GM12878 (cell line): ENCODE results near the gene MYOCOS. TPM values are rescaled to one million over a fixed set of nuclear protein-coding genes. Genes with fewer than 3 reads are reported as not detected.

ENCODE experiments used
- ATAC-seq: fragments of 200-7000 bp; cut with Tn5 transposase; 3 replicates; pipeline ENCODE4 v1.9.1; 2020; ENCODE audit warnings: mild to moderate bottlenecking, moderate library complexity
- BruUV-seq: library from RNA; stranded (reverse); fragments of 400-500 nt; replicated peaks from 2 replicates; lab custom pipeline; 2021; lab: Mats Ljungman, UMichigan
- CTCF ChIA-PET: fragments of 300-600 bp; sonication (Branson Sonifier 250); formaldehyde crosslinking; extraction: SDS; loops from one replicate; lab custom pipeline; 2021; ENCODE audit warnings: inconsistent platforms; lab: Yijun Ruan, JAX
- POLR2A ChIA-PET: fragments of 350-600 bp; formaldehyde crosslinking; extraction: SDS; loops from one replicate; lab custom pipeline; 2021; ENCODE audit warnings: inconsistent platforms; lab: Charles Lee
- RAD21 ChIA-PET: fragments of 300-600 bp; sonication (Branson Sonifier 250); formaldehyde crosslinking; loops from one replicate; lab custom pipeline; 2023; ENCODE audit warnings: antibody characterized with exemption; ENCODE audit not compliant: unreplicated experiment; lab: Charles Lee
- SMC1A ChIA-PET: fragments of 300-600 bp; sonication (Branson Sonifier 250); formaldehyde crosslinking; loops from one replicate; lab custom pipeline; 2023; ENCODE audit not compliant: unreplicated experiment, uncharacterized antibody; lab: Charles Lee
- DNase-seq: peaks from one replicate; pipeline ENCODE4 v3.0.0-alpha.2; 2011; ENCODE audit warnings: low read depth, low spot score
- FAIRE-seq: peaks from 3 replicates; lab custom pipeline; 2011; peaks lifted over from hg19 to GRCh38; lab: Jason Lieb, UNC
- H2AFZ ChIP-seq: 2 replicates; pipeline ENCODE4 v1.6.0; 2011; ENCODE audit warnings: low read depth, low read length, control low read depth; ENCODE audit not compliant: control insufficient read depth
- H3K27ac ChIP-seq: 2 replicates; pipeline ENCODE4 v1.5.1; 2011; ENCODE audit warnings: control low read depth; ENCODE audit not compliant: control insufficient read depth, insufficient read depth
- H3K27me3 ChIP-seq, 2 experiments: replicated peaks in 1 of 2; 2 replicates each; pipeline versions ENCODE4 v1.6.0 to v1.6.1; 2011; ENCODE audit warnings: low read length in 1 of 2; ENCODE audit not compliant: control insufficient read depth in 2 of 2, insufficient read depth in 2 of 2
- H3K36me3 ChIP-seq, 2 experiments: 2 replicates each; pipeline ENCODE4 v1.5.1; 2011; ENCODE audit warnings: low read length in 1 of 2; ENCODE audit not compliant: control insufficient read depth in 2 of 2, insufficient read depth in 2 of 2
- H3K4me1 ChIP-seq: 2 replicates; pipeline ENCODE4 v1.6.1; 2011; ENCODE audit warnings: mild to moderate bottlenecking, low read length, moderate library complexity, mixed read lengths; ENCODE audit not compliant: control insufficient read depth, insufficient read depth
- H3K4me2 ChIP-seq: 2 replicates; pipeline ENCODE4 v1.6.0; 2011; ENCODE audit warnings: control low read depth; ENCODE audit not compliant: control insufficient read depth, insufficient read depth
- H3K4me3 ChIP-seq: fragments of 200-600 bp; sonication (generic); 2 replicates; pipeline ENCODE4 v1.5.1; 2016
- H3K79me2 ChIP-seq: 2 replicates; pipeline ENCODE4 v1.6.0; 2011; ENCODE audit warnings: low read length; ENCODE audit not compliant: control insufficient read depth, insufficient read depth
- H3K9ac ChIP-seq: 2 replicates; pipeline ENCODE4 v1.8.0; 2011; ENCODE audit warnings: low read length, control low read depth, mixed read lengths; ENCODE audit not compliant: control insufficient read depth, insufficient read depth
- H3K9me3 ChIP-seq: replicated peaks from 3 replicates; pipeline ENCODE4 v1.5.1; 2011; ENCODE audit warnings: mild to moderate bottlenecking, low read length; ENCODE audit not compliant: control insufficient read depth, insufficient read depth
- H4K20me1 ChIP-seq: 2 replicates; pipeline ENCODE4 v1.6.0; 2011; ENCODE audit not compliant: control insufficient read depth, insufficient read depth
- ATF7 ChIP-seq: fragments of 450-650 bp; IDR thresholded peaks from 2 replicates; pipeline ENCODE4 v1.6.1; 2016; ENCODE audit warnings: low read depth, mild to moderate bottlenecking
- BHLHE40 ChIP-seq, 2 experiments: fragments of 450-650 bp in 1 of 2; IDR thresholded peaks; 2 replicates each; pipeline ENCODE4 v1.6.1; 2011 to 2017; ENCODE audit warnings: low read depth in 2 of 2, borderline replicate concordance in 1 of 2, improper control_type of control experiment in 1 of 2, low read length in 1 of 2, mild to moderate bottlenecking in 1 of 2
- CREB1 ChIP-seq: IDR thresholded peaks from 2 replicates; pipeline ENCODE4 v1.6.1; 2012; ENCODE audit warnings: low read depth, mild to moderate bottlenecking, inconsistent platforms
- DPF2 ChIP-seq: fragments of 450-650 bp; IDR thresholded peaks from 2 replicates; pipeline ENCODE4 v1.6.1; 2017; ENCODE audit warnings: mild to moderate bottlenecking
- E2F8 ChIP-seq: fragments of 450-650 bp; IDR thresholded peaks from 2 replicates; pipeline ENCODE4 v1.6.1; 2018; ENCODE audit warnings: mild to moderate bottlenecking, low read depth, moderate library complexity; ENCODE audit not compliant: partially characterized antibody
- HDAC6 ChIP-seq: fragments of 200-600 bp; sonication (generic); IDR thresholded peaks from one replicate; pipeline ENCODE4 v1.8.0; 2017; ENCODE audit warnings: antibody characterized with exemption; ENCODE audit not compliant: unreplicated experiment
- KDM1A ChIP-seq: fragments of 200-600 bp; sonication (generic); IDR thresholded peaks from 2 replicates; pipeline ENCODE4 v1.6.1; 2016; ENCODE audit warnings: borderline replicate concordance
- MEF2A ChIP-seq: IDR thresholded peaks from 2 replicates; pipeline ENCODE4 v1.6.1; 2011; ENCODE audit warnings: low read depth, mild to moderate bottlenecking, low read length, moderate library complexity; ENCODE audit not compliant: insufficient read depth
- NFXL1 ChIP-seq: fragments of 450-650 bp; IDR thresholded peaks from 2 replicates; pipeline ENCODE4 v1.6.1; 2017; ENCODE audit warnings: antibody characterized with exemption, mild to moderate bottlenecking, borderline replicate concordance
- NR2C2 ChIP-seq: IDR thresholded peaks from 2 replicates; pipeline ENCODE4 v1.6.1; 2011; ENCODE audit warnings: borderline replicate concordance, low read depth; ENCODE audit not compliant: control insufficient read depth, insufficient read length
- NR2F1 ChIP-seq: fragments of 450-650 bp; conservative IDR thresholded peaks from 2 replicates; pipeline ENCODE4 v1.6.1; 2017; ENCODE audit warnings: mild to moderate bottlenecking
- POLR2AphosphoS2 ChIP-seq: IDR thresholded peaks from 2 replicates; pipeline ENCODE4 v1.6.1; 2011; ENCODE audit warnings: low read depth, mild to moderate bottlenecking, low read length, improper control_type of control experiment, moderate library complexity
- RAD51 ChIP-seq: fragments of 450-650 bp; IDR thresholded peaks from 2 replicates; pipeline ENCODE4 v1.6.1; 2016; ENCODE audit warnings: moderate library complexity, mild to moderate bottlenecking, inconsistent platforms
- SP1 ChIP-seq: IDR thresholded peaks from one replicate; pipeline ENCODE4 v1.6.1; 2011; ENCODE audit warnings: low read depth, low read length
- SPI1 ChIP-seq: IDR thresholded peaks from 2 replicates; pipeline ENCODE4 v1.6.1; 2011; ENCODE audit warnings: low read depth, mild to moderate bottlenecking, low read length, moderate library complexity, borderline replicate concordance; ENCODE audit not compliant: insufficient read depth
- SRF ChIP-seq, 2 experiments: IDR thresholded peaks; 2 replicates each; pipeline ENCODE4 v1.6.1; 2011; ENCODE audit warnings: low read depth in 2 of 2, low read length in 2 of 2, mild to moderate bottlenecking in 1 of 2, moderate library complexity in 1 of 2
- TBL1XR1 ChIP-seq: IDR thresholded peaks from 2 replicates; pipeline ENCODE4 v1.6.1; 2012; ENCODE audit warnings: low read depth, low read length, improper control_type of control experiment
- TCF7 ChIP-seq: IDR thresholded peaks from 2 replicates; pipeline ENCODE4 v1.6.1; 2014; ENCODE audit warnings: antibody characterized with exemption, borderline replicate concordance
- WGBS: methylation state at CpG from one replicate; pipeline ENCODE4 v1.1.6; 2016; ENCODE audit warnings: low lambda C conversion rate; ENCODE audit not compliant: insufficient replicate concordance, insufficient coverage; ENCODE audit errors: missing lambda C conversion rate; 5-methylcytosine and 5-hydroxymethylcytosine counted together
- in situ Hi-C: fragments of 300-500 bp; cut with MboI; formaldehyde crosslinking; loops from 9 replicates; pipeline ENCODE4 v1.14.3; 2018; ENCODE audit warnings: mixed read lengths
- intact Hi-C: fragments of 100-400 bp; cut with micrococcal nuclease; formaldehyde crosslinking; loops from one replicate; pipeline ENCODE4 v1.14.2; 2022; ENCODE audit not compliant: unreplicated experiment
- polyA plus RNA-seq, 11 experiments: library from polyadenylated mRNA; depleted of rRNA in 4 of 11; unstranded in 6 of 11; stranded (reverse) in 5 of 11; fragments of >200 nt; fragmentation: Nextera tagmentation in 4 of 11; fragmentation: Illumina TruSeq in 1 of 11; extraction: Ambion mirVana in 4 of 11; extraction: Trizol in 1 of 11; gene quantifications; 1 replicate in 1 of 11; 2 replicates in 10 of 11; pipeline versions ENCODE4 v1.2.1 to v1.2.3, GENCODE V29; 2011 to 2016; ENCODE audit warnings: inconsistent platforms in 2 of 11, missing spikeins in 2 of 11, low read depth in 1 of 11
- total RNA-seq, 4 experiments: library from RNA; depleted of rRNA in 3 of 4; stranded (reverse); fragments of >200 nt in 3 of 4; fragmentation: Illumina TruSeq in 1 of 4; extraction: Trizol in 1 of 4; gene quantifications; 2 replicates each; pipeline versions ENCODE4 v1.2.1 to v1.2.3, GENCODE V29; 2013 to 2021
- TF ChIP-seq, protein P1 (sequence below): IDR thresholded peaks from 2 replicates; pipeline ENCODE4 v1.6.1; 2012; ENCODE audit warnings: low read depth, low read length, improper control_type of control experiment
- TF ChIP-seq, protein P2 (sequence below): fragments of 450-650 bp; IDR thresholded peaks from 2 replicates; pipeline ENCODE4 v1.6.1; 2017; ENCODE audit warnings: low read depth, mild to moderate bottlenecking, moderate library complexity

The MYOCOS gene
- total and polyA plus RNA-seq, 10 of the 15 experiments (the other 5 are each of a cell fraction or from before 2014, with no cell fraction given): 0.12 to 0.24 (median 0.16) TPM; not detected in 4

DNA sequence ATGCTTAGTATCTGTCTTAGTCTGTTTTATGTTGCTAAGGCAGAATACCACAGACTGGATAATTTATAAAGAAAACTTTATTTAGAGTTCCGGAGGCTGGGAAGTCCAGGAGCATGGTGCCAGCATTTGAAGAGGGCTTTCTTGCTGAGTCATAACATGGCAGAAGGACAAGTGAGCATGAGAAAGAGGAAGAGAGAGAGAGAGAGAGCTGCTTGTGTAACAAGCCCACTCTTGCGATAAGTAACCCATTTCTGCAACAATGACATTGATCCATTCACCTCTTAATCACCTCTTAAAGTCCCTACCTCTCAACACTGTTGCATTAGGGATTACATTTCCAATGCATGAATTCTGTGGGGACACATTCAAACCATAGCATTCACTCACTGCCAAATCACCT lies 11.7 kb upstream of the MYOCOS start:
- in situ Hi-C loops: no loop called here
- peak; percentile 74 for ATAC-seq
- H3K79me2 ChIP-seq: no peaks in the 10 kb centered on the region
- RAD21 ChIA-PET: interaction anchor here (1.3 kb wide), 1 partner anchor 11 kb away, joined by 3 read pairs; the partner anchor contains the start of gene MYOCOS
- no peak for FAIRE-seq
- H3K36me3 ChIP-seq: no peaks in the 10 kb centered on the region
- no peaks in the 10 kb centered on the region for H4K20me1 ChIP-seq
- H3K4me3 ChIP-seq: no peak overlapping the region
- intact Hi-C loops: loop anchor here (5.0 kb wide), 1 partner anchor 172 kb away; the partner anchor contains the start of gene METTL13
- CTCF ChIA-PET: interaction anchor here (1.4 to 2.5 kb wide), 2 partner anchors 12 to 34 kb away, joined by 6 to 10 read pairs; no protein-coding TSS in a partner anchor
- 81% methylated on average over 2 of the region's 2 CpGs for WGBS
- POLR2A ChIA-PET: interaction anchor here (1.4 kb wide), 1 partner anchor 8 kb away, joined by 3 read pairs; no protein-coding TSS in a partner anchor
- no peak overlapping the region for H3K9ac ChIP-seq
- H3K27me3 ChIP-seq: no peaks in the 10 kb centered on the region
- DNase-seq: no peak
- no peak overlapping the region for H3K27ac ChIP-seq
- H3K4me1 ChIP-seq: peaks cover 5% of the 10 kb centered on the region
- SMC1A ChIA-PET: interaction anchor here (0.8 to 2.1 kb wide), 5 partner anchors 10 to 34 kb away, joined by 3 to 10 read pairs (median 5); partner anchors contain the start of gene MYOCOS
- no TSS peak for BruUV-seq
- H2AFZ ChIP-seq: no peak overlapping the region
- no peaks in the 10 kb centered on the region; the same call in 2 of the 3 replicates for H3K9me3 ChIP-seq
- no peak overlapping the region for H3K4me2 ChIP-seq
- TF ChIP-seq NR2F1 (0 out of 2 replicates have a peak, but pooled peaks have one; percentile 29), SP1 (no peak), NFXL1 (no peak), E2F8 (no peak), TBL1XR1 (no peak), CREB1 (no peak), MEF2A (no peak), NR2C2 (no peak), SPI1 (peak; percentile 82; the same call in 1 of the 2 replicates), KDM1A (no peak), HDAC6 (no peak), RAD51 (peak; percentile 10; the same call in 1 of the 2 replicates), POLR2AphosphoS2 (no peak), SRF (IDR thresholded peaks at IDR 0.05; ENCODE audit: low read depth in 2 of 2, low read length in 2 of 2) (no peak), TCF7 (no peak), ATF7 (peak; percentile 62; the same call in 1 of the 2 replicates), BHLHE40 (IDR thresholded peaks at IDR 0.05; ENCODE audit: borderline replicate concordance in 1 of 2, low read depth in 2 of 2, low read length in 1 of 2) (no peak), DPF2 (peak; percentile 76; the same call in 1 of the 2 replicates)
- TF ChIP-seq, protein P1, sequence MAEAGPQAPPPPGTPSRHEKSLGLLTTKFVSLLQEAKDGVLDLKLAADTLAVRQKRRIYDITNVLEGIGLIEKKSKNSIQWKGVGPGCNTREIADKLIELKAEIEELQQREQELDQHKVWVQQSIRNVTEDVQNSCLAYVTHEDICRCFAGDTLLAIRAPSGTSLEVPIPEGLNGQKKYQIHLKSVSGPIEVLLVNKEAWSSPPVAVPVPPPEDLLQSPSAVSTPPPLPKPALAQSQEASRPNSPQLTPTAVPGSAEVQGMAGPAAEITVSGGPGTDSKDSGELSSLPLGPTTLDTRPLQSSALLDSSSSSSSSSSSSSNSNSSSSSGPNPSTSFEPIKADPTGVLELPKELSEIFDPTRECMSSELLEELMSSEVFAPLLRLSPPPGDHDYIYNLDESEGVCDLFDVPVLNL: no peak
- TF ChIP-seq, protein P2, sequence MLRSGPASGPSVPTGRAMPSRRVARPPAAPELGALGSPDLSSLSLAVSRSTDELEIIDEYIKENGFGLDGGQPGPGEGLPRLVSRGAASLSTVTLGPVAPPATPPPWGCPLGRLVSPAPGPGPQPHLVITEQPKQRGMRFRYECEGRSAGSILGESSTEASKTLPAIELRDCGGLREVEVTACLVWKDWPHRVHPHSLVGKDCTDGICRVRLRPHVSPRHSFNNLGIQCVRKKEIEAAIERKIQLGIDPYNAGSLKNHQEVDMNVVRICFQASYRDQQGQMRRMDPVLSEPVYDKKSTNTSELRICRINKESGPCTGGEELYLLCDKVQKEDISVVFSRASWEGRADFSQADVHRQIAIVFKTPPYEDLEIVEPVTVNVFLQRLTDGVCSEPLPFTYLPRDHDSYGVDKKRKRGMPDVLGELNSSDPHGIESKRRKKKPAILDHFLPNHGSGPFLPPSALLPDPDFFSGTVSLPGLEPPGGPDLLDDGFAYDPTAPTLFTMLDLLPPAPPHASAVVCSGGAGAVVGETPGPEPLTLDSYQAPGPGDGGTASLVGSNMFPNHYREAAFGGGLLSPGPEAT: peak; percentile 70; the same call in 1 of the 2 replicates
